Gastroesophageal sphincter (tissue), 4 donors: ENCODE data around the gene ATF6. TPM values are rescaled to one million over a fixed set of nuclear protein-coding genes. Genes with fewer than 3 reads are reported as not detected.

Experiments
- ATAC-seq: fragments of 150-250 bp; one replicate; pipeline ENCODE4 v1.9.1; 2016; ENCODE audit warnings: mild to moderate bottlenecking, moderate library complexity
- H3K27ac ChIP-seq, 4 donors: fragments of 200-600 bp; sonication (generic) in 3 of 4; 1 replicate in 3 of 4; 2 replicates in 1 of 4; pipeline ENCODE4 v1.5.1; 2016 to 2019
- H3K27me3 ChIP-seq: fragments of 200-600 bp; sonication (generic); one replicate; pipeline ENCODE4 v1.5.1; 2019
- H3K36me3 ChIP-seq, 2 donors: fragments of 200-600 bp; sonication (generic); one replicate each; pipeline ENCODE4 v1.5.1; 2019; ENCODE audit warnings: control low read depth in 1 of 2
- H3K4me1 ChIP-seq, 3 donors: fragments of 200-600 bp; sonication (generic); 1 replicate in 2 of 3; 2 replicates in 1 of 3; pipeline ENCODE4 v1.5.1; 2016 to 2019; ENCODE audit warnings: control low read depth in 2 of 3
- H3K4me3 ChIP-seq, 2 donors: fragments of 200-600 bp; sonication (generic); one replicate each; pipeline ENCODE4 v1.5.1; 2019; ENCODE audit warnings: mild to moderate bottlenecking in 1 of 2, moderate library complexity in 1 of 2
- H3K9me3 ChIP-seq, 3 donors: fragments of 200-600 bp; sonication (generic); one replicate each; pipeline ENCODE4 v1.5.1; 2017 to 2019; ENCODE audit warnings: control low read depth in 2 of 3
- EP300 ChIP-seq: sonication (generic); formaldehyde crosslinking; IDR thresholded peaks from one replicate; pipeline ENCODE4 v1.6.1; 2017; ENCODE audit warnings: antibody characterized with exemption, mild to moderate bottlenecking
- POLR2A ChIP-seq, 2 donors: fragments of 450-650 bp; IDR thresholded peaks; one replicate each; pipeline ENCODE4 v1.6.1; 2017; ENCODE audit warnings: antibody characterized with exemption in 2 of 2, mild to moderate bottlenecking in 2 of 2, moderate library complexity in 1 of 2
- POLR2AphosphoS5 ChIP-seq: sonication (generic); formaldehyde crosslinking; IDR thresholded peaks from one replicate; pipeline ENCODE4 v1.6.1; 2017; ENCODE audit warnings: antibody characterized with exemption
- WGBS, 2 donors: methylation state at CpG; one replicate each; pipeline ENCODE4 v1.1.5; 2018; ENCODE audit warnings: low coverage in 1 of 2; 5-methylcytosine and 5-hydroxymethylcytosine counted together
- total RNA-seq, 4 donors: library from RNA; depleted of rRNA; stranded (reverse); fragments of >200 nt; gene quantifications; one replicate each; pipeline ENCODE4 v1.1.0, GENCODE V29; 2016
- TF ChIP-seq, protein P1 (sequence below), 4 experiments: fragments of 200-600 bp in 2 of 4; fragments of 450-650 bp in 2 of 4; sonication (generic) in 1 of 4; IDR thresholded peaks; one replicate each; pipeline ENCODE4 v1.5.1; 2017 to 2019; ENCODE audit warnings: antibody characterized with exemption in 4 of 4, mild to moderate bottlenecking in 2 of 4, moderate library complexity in 2 of 4

Gene ATF6
- total RNA-seq, 4 donors from 2014 or later: 28.6 to 32.4 (median 29.7) TPM

DNA sequence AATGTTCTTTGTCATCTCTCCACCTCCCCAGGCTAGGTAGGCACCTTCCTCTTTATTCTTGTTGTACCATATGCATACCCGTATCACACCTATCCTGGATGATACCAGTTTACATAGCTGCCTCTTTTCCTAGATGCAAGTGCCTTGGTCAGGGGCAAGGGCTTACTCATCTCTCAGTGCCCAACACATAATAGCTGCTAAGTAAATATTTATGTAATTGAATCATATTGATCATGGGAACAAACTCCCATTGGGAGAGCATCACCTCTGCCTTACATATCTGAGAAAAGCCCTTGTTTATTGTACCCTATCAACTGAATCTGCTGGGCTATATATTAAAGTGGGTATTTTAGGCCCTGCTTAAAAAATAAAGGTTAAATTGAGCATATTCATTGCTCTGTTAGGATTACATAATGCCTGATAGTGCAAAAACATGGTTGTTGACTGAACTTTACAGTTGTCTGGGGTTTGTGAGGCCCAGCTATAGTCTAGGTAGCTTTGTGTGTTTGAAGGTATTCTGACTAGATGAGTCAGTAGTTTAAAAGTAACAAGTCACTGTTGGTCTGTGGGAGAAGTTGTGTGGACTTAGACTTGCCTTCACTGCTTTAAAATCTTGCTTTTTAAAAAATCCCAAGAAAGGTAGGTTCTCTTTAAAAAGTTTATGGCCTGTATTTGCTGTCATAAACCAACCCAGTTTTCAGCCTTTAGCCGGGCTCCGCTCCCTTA, 174.9 kb downstream of the ATF6 start:
- TF ChIP-seq POLR2A (IDR thresholded peaks at IDR 0.05) (no peak), POLR2AphosphoS5 (no peak), EP300 (no peak)
- TF ChIP-seq, protein P1, sequence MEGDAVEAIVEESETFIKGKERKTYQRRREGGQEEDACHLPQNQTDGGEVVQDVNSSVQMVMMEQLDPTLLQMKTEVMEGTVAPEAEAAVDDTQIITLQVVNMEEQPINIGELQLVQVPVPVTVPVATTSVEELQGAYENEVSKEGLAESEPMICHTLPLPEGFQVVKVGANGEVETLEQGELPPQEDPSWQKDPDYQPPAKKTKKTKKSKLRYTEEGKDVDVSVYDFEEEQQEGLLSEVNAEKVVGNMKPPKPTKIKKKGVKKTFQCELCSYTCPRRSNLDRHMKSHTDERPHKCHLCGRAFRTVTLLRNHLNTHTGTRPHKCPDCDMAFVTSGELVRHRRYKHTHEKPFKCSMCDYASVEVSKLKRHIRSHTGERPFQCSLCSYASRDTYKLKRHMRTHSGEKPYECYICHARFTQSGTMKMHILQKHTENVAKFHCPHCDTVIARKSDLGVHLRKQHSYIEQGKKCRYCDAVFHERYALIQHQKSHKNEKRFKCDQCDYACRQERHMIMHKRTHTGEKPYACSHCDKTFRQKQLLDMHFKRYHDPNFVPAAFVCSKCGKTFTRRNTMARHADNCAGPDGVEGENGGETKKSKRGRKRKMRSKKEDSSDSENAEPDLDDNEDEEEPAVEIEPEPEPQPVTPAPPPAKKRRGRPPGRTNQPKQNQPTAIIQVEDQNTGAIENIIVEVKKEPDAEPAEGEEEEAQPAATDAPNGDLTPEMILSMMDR (IDR thresholded peaks at IDR 0.05): no peak
- Histone ChIP-seq H3K4me1 (no peaks in the 10 kb centered on the region), H3K9me3 (no peaks in the 10 kb centered on the region), H3K36me3 (peaks cover 0 to 44% of the 10 kb centered on the region in 2 donors), H3K27ac (no peak overlapping the region), H3K4me3 (no peak overlapping the region), H3K27me3 (no peaks in the 10 kb centered on the region)
- ATAC-seq: no peak
- 67 to 69% methylated on average over 3 of the region's 3 CpGs for WGBS, 2 donors

DNA sequence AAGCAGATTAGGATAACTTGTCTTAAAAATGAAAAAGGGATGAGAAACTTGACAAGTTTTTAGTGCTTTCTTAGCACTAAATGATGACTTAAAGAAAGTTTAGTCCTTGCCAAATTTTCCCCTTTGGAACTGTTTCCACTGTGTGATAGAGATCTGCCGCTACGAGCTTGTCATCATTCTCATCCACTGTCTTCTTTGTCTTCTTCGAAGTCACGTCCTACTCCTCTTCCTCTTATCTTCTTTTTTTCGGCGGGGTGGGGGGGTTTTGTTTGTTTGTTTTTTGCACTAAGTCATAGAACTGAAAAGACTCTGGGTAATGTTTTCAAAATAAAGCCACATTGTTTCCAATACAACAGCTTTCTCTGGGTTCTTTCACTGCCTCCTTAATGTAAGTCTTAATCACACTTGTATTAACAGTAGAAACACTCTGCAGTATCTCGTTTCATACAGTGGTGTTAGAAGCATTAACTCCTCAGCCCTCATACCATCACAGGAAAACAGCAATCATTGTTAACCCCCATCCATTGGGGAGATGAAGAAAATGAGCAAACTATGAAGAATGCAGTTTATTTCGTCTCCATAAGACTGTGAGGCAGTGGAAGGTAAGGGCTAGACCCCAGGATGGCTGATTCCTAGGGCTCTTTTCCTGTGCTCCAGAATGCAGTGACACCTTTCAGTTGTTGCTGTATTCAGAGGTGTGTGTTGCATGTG, 175.8 kb downstream of the ATF6 start:
- no peaks in the 10 kb centered on the region for H3K4me1 ChIP-seq
- TF ChIP-seq POLR2AphosphoS5 (no peak), EP300 (no peak), POLR2A (IDR thresholded peaks at IDR 0.05) (no peak)
- TF ChIP-seq, protein P1 (IDR thresholded peaks at IDR 0.05): no peak
- no peak for ATAC-seq
- H3K4me3 ChIP-seq: no peak overlapping the region
- WGBS, 2 donors: 53 to 74% methylated on average over 2 to 8 of the region's 8 CpGs
- H3K36me3 ChIP-seq: peaks cover 0 to 41% of the 10 kb centered on the region in 2 donors
- no peaks in the 10 kb centered on the region for H3K9me3 ChIP-seq
- no peaks in the 10 kb centered on the region for H3K27me3 ChIP-seq
- H3K27ac ChIP-seq: no peak overlapping the region

DNA sequence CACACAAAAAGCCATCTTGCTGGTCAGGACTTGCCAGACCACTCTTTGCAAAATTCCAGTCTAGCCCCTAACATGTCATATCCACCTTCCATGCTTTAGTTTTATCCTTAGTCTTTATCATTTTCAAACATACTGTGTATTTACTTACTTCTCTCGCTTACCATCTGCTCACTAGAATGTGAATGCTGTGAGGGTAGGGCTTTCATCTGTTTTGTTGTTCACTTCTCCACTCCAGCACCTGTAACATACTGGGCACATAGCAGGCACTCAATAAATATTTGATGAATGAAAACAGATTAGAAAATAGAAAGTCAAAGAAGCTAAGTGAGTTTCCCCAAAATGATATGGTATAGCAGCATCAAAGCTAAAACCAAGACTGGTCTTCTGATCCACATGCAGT, 177.6 kb downstream of the ATF6 start:
- WGBS, 2 donors: 100% methylated on average over 1 of the region's 1 CpG

DNA sequence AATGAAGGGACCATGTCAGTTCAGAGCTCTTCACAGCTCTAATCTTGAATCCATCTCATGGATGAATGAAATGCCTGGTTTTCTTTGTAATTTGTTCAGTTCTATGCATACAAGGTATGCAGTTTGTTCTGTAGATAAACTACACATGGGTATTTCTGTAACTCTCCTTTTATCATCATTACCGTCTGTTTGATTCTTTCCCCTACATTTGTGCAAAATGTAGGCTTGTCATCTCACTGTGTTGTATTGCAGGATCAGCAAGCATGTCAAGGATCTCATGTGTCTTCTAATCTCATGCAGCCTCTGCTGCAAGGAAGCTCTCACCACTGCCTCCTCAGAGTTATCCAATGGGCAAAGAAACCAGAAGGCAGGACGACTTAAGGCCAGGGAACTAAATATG, 178.3 kb downstream of the ATF6 start:
- WGBS, 2 donors: 80 to 100% methylated on average over 1 to 2 of the region's 2 CpGs
- Histone ChIP-seq H3K27me3 (no peaks in the 10 kb centered on the region), H3K4me1 (no peaks in the 10 kb centered on the region), H3K4me3 (no peak overlapping the region), H3K27ac (no peak overlapping the region), H3K36me3 (peaks cover 0 to 30% of the 10 kb centered on the region in 2 donors), H3K9me3 (no peaks in the 10 kb centered on the region)
- ATAC-seq: no peak
- TF ChIP-seq POLR2A (IDR thresholded peaks at IDR 0.05) (no peak), POLR2AphosphoS5 (no peak)

More for the DNA sequence above, 177.6 kb downstream of the ATF6 start:
- Histone ChIP-seq H3K4me3 (no peak overlapping the region), H3K9me3 (no peaks in the 10 kb centered on the region), H3K27ac (no peak overlapping the region), H3K36me3 (peaks cover 0 to 30% of the 10 kb centered on the region in 2 donors), H3K27me3 (no peaks in the 10 kb centered on the region), H3K4me1 (no peaks in the 10 kb centered on the region)
- no peak for TF ChIP-seq EP300
- TF ChIP-seq, protein P1 (IDR thresholded peaks at IDR 0.05): no peak
- no peak for TF ChIP-seq POLR2AphosphoS5
- TF ChIP-seq POLR2A (IDR thresholded peaks at IDR 0.05): no peak
- no peak for ATAC-seq

GRCh38 chr1:161945306-161946060, 179.4 kb downstream of the ATF6 start:
- ATAC-seq: no peak

More at GRCh38 chr1:161945306-161946060, 179.4 kb downstream of the ATF6 start:
- no peaks in the 10 kb centered on the region for H3K4me1 ChIP-seq
- no peak overlapping the region for H3K4me3 ChIP-seq
- WGBS, 2 donors: 86 to 88% methylated on average over 3 of the region's 3 CpGs
- peaks cover 0 to 30% of the 10 kb centered on the region in 2 donors for H3K36me3 ChIP-seq
- no peak overlapping the region for H3K27ac ChIP-seq
- no peaks in the 10 kb centered on the region for H3K9me3 ChIP-seq
- TF ChIP-seq, protein P1 (IDR thresholded peaks at IDR 0.05): no peak
- H3K27me3 ChIP-seq: no peaks in the 10 kb centered on the region
